DMS153 treated with DMSO at 0.1 percent for 48 hours (cell line): Measurements from ENCODE around the gene AGBL1.
"Not testable (repeated sequence)": the region's sequence is repeated elsewhere in the genome, so short reads cannot be mapped to it uniquely, and the experiment has no call there.

Experiments
- DNase-seq: peaks from one replicate; lab custom pipeline; 2025; ENCODE audit not compliant: unreplicated experiment; lab: John Stamatoyannopoulos, UW

Gene AGBL1

DNA sequence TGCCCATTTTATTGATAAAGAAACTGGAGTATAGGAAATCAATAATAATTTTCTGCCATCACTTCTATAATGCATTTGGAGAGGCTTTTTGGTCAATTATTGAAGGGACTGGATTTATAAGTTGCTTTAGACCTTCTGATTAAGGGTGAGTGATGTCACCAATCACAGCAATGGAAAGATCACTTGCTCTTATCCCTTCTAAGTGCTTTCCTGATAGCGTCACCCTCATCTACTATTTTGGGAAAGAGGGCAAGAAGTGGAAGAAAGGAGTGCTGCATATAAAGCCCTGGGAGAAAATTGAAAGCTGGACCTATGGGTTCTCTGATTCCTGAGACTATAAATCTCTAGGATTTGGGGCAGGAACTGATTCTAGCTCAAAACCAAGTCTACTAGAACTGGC, 771.3 kb downstream of the AGBL1 start:
- DNase-seq: no peak

DNA sequence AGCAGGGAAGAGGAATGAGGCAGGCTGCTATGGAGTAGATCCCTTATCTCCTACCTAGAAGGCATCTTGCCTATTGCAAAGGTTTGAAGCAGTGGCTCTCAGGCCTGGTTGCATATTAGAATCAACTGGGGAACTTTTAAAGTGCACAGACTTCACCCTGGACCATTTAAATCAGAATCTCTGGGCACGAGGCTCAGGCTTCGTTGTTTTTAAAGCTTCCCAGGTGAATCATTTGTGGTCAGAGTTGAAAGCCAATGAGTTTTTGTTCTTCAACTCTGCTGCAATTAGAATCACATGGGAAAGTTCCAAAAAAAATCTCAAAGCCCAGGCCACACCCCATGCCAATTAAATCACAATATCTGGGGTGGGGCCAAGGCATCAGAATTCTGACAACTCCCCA, 773.1 kb downstream of the AGBL1 start:
- no peak for DNase-seq

GRCh38 chr15:86854176-86854575, 774.5 kb downstream of the AGBL1 start:
- no peak for DNase-seq

- DNase-seq: no peak
These were observed 775.9 kb downstream of the AGBL1 start for GRCh38 chr15:86855307-86856291.

GRCh38 chr15:86857701-86858100, 778.0 kb downstream of the AGBL1 start:
- no peak for DNase-seq

DNA sequence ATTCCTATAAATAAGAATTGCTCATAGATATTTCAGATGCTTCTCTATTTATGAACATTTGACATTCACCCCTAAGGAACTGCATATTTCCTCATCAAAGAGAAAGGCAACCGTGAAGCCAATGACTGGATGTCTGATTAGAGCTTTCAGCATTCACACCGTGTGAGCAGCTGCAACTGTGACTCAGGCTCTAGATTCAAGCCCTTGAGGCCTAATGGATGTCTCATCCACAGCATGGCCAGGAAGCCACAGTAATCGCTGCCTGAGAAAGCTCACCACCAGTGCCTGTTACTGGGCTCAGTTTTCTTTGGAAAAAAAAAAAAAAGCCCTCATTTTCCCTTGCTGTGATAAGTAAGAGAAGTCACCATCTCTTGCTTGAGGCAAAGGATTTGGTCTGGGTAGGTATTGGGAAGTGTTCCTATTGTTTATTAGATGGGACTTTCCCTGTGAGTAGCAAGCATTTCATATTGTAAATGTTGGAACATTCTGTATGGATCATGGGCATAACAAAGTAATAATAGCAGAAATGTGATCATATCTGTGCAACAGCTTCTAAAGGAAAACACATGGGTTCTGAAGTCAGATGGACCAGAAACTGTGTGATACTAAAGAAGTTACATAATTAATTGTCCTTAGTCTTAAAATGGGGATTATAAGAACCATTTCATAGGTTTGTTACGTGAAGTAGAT, 783.7 kb downstream of the AGBL1 start:
- no peak for DNase-seq

GRCh38 chr15:86865920-86866319, 786.2 kb downstream of the AGBL1 start:
- DNase-seq: no peak

DNA sequence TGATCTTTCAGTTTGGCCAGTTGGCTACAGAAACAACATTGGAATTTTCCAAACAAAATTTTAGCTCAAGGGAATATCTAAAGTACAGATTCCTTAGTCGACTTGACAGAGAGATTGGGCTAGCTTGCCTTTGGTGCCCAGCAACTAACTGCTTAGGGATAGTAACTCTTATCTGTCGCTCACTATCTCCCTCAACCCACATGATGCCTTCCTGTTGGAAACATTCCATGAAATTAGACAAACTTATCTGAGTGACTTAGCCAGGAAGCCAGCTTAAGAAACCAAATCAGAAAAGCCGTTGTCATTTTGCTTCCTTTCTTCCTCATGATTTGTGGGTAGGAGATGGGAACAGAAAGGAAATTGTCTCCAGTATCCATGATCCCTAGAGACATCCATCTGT, 791.2 kb downstream of the AGBL1 start:
- DNase-seq: no peak

- no peak for DNase-seq
These were observed 792.3 kb downstream of the AGBL1 start for GRCh38 chr15:86871964-86872363.

DNA sequence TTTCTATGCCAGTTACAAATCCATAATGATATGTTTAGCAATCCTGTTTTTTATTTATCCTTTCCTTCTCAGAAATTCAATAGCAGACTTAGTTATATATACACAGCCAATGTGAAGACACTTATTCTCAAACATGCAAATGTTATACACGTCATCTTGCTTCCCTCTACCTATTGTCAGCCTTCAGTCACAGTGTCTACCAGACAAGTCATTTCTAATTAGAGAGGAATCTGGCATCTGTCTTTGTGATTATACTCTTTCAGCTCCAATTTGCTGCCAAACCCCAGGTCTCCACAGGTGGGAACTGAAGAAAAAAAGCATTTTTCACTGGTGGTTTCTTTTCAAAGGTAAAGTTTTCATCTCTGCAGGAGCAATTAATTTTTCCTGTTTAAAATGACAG, 793.1 kb downstream of the AGBL1 start:
- DNase-seq: no peak

GRCh38 chr15:86875067-86875466, 795.4 kb downstream of the AGBL1 start:
- DNase-seq: no peak

GRCh38 chr15:86876387-86876944, 796.8 kb downstream of the AGBL1 start:
- DNase-seq: no peak

DNA sequence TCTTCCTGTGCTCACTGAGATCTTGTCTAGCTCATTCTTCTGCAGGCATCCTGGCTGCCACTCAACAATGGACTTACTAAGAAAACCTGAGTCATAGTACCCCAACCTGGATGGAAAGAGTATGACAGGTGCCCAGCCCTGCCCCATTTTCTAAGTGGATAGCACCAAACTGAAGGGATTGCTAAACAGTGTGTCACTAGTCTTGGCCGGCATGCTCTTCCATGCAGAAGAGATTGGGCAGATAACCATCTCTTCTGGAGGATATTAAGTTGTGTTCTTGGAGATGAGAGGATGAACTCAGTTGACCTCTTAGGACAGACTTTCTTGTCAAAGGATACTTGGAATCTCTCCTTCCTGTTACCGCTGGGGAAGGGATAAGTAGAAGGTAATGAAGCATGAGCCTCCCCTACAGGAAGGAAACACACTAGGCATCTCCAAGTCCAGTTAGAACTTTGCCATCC, 797.5 kb downstream of the AGBL1 start:
- DNase-seq: no peak

DNA sequence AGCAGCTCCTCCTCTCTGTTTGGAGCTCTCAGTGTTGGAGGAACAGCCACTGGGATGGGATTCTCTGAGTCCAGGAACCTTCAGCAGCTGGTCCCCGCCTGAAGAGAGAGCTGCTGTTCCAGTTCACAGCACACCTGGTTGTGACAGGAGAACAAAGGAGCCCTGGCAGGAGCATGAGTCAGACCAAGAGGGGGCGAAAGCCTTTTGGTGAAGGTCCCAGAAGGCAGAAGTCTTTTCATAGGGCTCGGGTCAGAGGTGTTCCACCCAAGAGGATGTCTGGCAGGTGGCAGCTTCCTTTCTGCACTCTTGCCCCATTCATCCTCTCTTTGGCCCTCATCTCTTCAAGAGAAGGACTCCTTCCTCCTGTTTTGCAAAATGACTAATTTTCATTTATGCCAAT, 799.2 kb downstream of the AGBL1 start:
- not testable (repeated sequence) for DNase-seq

GRCh38 chr15:86879250-86880229, 799.9 kb downstream of the AGBL1 start:
- no peak for DNase-seq

DNA sequence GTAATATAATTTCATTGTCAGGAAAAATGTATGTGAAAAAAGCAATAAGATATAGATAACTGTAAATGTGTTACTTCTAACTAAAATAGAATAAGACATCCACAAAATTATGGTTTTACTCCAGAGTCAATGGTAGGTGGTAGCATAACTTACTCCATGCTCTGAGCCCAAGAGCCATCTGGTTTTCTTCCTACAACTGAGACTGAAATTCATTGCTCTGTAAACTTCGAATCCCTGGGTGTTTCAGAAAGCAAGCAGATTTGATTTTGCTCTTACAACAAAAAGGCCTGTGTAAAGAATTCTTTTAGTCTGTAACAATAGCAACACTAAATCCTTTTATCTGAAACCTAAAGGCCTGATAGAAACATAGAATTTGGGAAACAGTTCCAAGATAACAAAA, 805.9 kb downstream of the AGBL1 start:
- DNase-seq: no peak

DNA sequence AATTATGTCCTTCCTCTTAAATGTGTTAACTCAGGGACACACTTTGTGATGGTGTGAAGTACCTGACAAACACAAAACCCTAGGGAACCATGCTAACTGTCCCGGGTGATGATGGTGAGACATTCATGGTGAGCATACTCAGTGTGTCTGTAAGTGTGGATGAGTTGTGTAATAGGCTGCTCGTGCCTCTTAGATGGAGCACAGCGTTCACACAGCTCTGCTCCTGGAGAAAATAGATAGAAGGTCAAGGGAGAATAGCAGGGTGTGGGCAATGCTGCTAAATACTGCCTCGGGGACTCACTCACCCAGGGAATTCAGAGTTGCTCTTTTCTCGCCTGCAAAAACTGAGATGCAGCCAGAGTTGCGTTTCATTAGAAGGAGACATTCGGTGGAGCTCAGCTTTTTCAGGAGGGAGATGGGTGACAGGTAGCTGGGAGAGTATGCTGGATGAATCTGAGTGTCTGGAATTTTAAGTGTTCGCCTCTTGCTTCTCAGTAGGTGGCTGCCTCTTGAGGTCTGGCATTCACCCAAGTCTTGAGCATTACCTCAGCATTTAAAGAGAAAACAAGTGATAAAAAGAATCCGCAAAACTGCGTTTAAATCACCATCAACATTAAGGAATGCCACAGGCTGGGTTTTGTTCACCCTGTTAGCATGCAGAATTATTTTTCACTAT, 813.2 kb downstream of the AGBL1 start:
- DNase-seq: no peak

- DNase-seq: no peak
These were observed 814.6 kb downstream of the AGBL1 start for GRCh38 chr15:86894269-86894668.

- DNase-seq: no peak
These were observed 824.2 kb downstream of the AGBL1 start for GRCh38 chr15:86903642-86904421.
